NT2/D1 (cell line): Measurements from ENCODE around the gene LUC7L2.

ENCODE experiments used
- SUZ12 ChIP-seq: IDR thresholded peaks from 2 replicates; pipeline ENCODE4 v1.6.1; 2011; ENCODE audit not compliant: insufficient read length, insufficient read depth; ENCODE audit errors: extremely low read depth
- YY1 ChIP-seq: IDR thresholded peaks from 2 replicates; pipeline ENCODE4 v1.6.1; 2011; ENCODE audit not compliant: insufficient read length, insufficient read depth
- ZNF274 ChIP-seq: IDR thresholded peaks from 2 replicates; pipeline ENCODE4 v1.6.1; 2011; ENCODE audit warnings: mild to moderate bottlenecking, low read depth, low read length

GRCh38 chr7:139407555-139407954 is 47.9 kb downstream of the LUC7L2 start:
- no peak for TF ChIP-seq YY1
- TF ChIP-seq ZNF274: no peak
- TF ChIP-seq SUZ12: no peak
